GM23248 (cell line): Measurements from ENCODE around the gene FRAS1.

Experiments
- EZH2 ChIP-seq: fragments of 200-600 bp; sonication (generic); IDR thresholded peaks from 2 replicates; pipeline ENCODE4 v1.6.1; 2018; ENCODE audit warnings: antibody characterized with exemption, mild to moderate bottlenecking; ENCODE audit not compliant: insufficient read depth, poor library complexity, severe bottlenecking
- EZH2phosphoT487 ChIP-seq: fragments of 200-600 bp; sonication (generic); IDR thresholded peaks from 2 replicates; pipeline ENCODE4 v1.6.1; 2018; ENCODE audit warnings: antibody characterized with exemption, moderate library complexity, mild to moderate bottlenecking, low read depth; ENCODE audit not compliant: insufficient read depth

- TF ChIP-seq EZH2phosphoT487, result no peak
- TF ChIP-seq EZH2, result no peak
Measured at GRCh38 chr4:78162821-78163220, 105.7 kb downstream of the FRAS1 start.
